GM19025 (cell line): ENCODE results near the gene TBCD.

Source experiments
- ATAC-seq: cut with Tn5 transposase; IDR thresholded peaks from one replicate; pipeline ENCODE4 v1.9.1; 2021; ENCODE audit warnings: mild to moderate bottlenecking, low read depth, moderate library complexity; ENCODE audit not compliant: unreplicated experiment

TBCD gene

DNA sequence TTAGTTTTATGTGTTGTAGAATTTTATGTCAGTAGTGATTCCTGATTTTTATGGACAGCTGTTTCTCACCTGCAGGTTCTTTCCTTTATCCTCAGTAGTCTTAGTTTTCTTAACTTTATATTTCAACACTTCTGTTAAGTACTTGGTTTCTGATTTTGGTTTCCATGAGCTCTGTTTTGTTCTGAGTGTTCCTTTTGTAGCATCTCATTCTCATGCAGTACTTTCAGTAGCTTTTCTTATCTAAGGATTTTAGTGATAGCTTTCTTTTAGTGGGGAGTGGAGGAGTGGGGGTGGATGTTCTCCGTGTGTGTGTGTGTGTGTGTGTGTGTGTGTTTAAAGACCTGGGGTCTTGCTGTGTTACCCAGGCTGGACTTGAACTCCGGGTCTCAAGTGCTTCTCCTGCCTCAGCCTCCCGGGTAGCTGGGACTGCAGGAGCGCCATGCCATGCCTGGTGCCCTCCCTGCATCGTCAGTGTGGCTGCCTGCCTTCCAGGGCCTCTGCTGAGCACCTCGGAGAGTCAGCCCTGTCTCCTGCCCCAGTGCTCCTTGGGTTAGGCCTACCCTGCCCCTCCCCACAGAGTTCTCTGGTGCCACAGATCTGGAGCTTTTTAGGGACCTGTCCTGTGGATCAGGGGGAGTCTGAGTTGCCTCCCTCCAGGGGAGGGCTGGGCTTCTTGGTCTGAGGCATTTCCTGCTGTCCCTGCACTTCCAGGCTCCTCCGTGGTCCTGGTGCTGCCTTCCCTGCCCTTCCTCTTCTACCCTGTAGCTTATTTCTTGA lies 92.2 kb downstream of the TBCD start:
- ATAC-seq: no peak

- ATAC-seq: no peak
Observed at GRCh38 chr17:82844796-82845162, 92.9 kb downstream of the TBCD start.

GRCh38 chr17:82845163-82845807 lies 93.4 kb downstream of the TBCD start:
- ATAC-seq: no peak

GRCh38 chr17:82846061-82846691 lies 94.3 kb downstream of the TBCD start:
- no peak for ATAC-seq

DNA sequence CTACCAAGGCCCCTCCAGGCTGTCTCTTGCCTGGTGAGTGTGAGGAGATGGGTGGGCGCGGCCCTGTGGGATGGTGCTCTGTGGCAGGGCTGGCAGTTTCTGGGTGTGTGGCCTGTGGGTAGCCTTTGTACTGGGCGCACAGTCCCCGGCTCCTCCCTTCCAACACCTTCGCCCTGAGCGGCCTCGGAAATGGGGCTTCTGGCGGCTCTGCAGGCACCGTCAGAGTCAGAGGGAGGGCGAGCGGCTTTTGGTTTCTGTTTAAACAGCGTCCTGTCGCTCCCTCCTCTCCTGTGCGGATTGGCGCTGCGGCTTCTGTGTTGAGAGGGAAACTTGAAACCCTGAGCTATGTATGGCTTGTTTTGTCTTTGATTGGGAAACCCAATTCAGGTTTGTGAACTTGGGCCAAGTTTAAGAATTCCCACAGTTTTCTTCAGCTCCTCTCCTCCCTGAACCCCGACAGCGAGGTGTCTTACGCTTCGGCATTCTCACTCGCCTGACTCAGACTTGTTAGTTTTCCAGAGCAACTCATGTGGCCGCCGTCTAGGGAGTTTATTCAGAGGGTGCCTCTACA lies 96.2 kb downstream of the TBCD start:
- ATAC-seq: no peak

DNA sequence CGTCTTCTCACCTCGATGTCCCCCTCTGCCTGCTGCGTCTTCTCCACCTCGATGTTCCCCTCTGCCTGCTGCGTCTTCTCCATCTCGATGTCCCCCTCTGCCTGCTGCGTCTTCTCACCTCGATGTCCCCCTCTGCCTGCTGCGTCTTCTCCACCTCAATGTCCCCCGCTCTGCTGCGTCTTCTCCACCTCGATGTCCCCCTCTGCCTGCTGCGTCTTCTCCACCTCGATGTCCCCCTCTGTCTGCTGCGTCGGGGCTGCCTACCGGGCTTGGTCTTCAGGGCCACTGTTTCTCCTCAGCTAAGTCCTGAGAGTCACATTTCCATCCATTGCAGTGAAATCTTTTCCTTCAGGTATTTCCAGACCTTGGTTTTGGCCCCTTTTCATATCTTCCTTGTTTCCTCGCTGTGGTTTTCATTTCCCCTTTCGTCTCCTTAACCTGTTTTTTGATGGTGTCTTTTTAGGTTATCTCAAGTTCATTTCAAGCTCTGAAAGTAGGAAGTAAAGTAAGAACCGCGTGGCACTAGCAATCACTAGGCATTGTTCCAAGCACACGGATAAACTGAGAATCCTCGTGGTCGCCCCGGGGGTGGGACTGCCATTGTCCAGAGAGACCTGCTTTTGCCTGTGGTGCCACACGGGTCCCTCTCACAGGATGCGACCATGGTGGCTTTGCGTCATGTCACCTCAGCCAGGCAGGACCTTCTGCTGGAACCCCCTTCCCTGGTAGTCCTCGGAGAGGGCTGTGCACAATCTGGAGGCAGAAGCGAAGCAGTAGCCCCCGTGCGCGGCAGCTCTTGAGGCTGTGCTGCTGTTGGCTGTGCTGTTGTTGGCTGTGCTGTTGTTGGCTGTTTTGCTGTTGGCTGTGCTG lies 97.4 kb downstream of the TBCD start:
- ATAC-seq: no peak

GRCh38 chr17:82851381-82851780 lies 99.5 kb downstream of the TBCD start:
- ATAC-seq: no peak

DNA sequence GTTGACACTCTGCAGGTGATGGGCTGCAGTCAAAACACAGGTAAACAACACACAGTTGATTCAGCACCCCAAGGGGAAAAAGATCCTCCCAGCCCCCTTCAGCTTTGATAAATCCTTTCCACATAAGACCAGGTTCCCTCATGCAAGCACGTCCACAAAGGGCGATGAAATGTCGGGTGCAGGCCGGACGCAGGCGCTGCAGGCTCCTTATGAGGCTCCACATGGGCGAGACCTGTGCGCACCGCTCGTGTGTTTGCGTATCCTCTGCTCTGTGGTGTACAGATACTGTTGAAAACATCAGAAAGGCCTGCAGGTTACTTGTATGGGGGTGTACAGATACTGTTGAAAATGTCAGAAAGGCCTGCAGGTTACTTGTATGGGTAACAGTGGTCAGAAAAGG lies 102.4 kb downstream of the TBCD start:
- no peak for ATAC-seq

DNA sequence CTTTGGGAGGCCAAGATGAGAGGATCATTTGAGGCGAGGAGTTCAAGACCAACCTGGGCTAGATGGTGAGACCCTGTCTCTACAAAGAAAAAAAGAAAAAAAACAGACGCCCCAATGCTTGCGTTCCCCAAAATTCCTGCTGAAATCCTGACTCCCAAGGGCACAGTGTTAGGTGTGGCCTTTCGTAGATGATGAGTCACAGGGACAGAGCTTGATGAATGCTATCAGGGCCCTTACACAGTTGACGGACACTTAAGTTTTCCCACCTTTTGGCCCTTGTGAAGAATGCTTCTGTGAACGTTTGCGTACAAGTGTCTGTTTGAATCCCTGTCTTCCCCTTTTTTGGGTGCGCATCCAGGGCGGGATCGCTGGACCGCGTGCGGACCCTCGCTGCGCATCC lies 104.5 kb downstream of the TBCD start:
- no peak for ATAC-seq

- no peak for ATAC-seq
Observed at GRCh38 chr17:82858376-82859126, 106.7 kb downstream of the TBCD start.

DNA sequence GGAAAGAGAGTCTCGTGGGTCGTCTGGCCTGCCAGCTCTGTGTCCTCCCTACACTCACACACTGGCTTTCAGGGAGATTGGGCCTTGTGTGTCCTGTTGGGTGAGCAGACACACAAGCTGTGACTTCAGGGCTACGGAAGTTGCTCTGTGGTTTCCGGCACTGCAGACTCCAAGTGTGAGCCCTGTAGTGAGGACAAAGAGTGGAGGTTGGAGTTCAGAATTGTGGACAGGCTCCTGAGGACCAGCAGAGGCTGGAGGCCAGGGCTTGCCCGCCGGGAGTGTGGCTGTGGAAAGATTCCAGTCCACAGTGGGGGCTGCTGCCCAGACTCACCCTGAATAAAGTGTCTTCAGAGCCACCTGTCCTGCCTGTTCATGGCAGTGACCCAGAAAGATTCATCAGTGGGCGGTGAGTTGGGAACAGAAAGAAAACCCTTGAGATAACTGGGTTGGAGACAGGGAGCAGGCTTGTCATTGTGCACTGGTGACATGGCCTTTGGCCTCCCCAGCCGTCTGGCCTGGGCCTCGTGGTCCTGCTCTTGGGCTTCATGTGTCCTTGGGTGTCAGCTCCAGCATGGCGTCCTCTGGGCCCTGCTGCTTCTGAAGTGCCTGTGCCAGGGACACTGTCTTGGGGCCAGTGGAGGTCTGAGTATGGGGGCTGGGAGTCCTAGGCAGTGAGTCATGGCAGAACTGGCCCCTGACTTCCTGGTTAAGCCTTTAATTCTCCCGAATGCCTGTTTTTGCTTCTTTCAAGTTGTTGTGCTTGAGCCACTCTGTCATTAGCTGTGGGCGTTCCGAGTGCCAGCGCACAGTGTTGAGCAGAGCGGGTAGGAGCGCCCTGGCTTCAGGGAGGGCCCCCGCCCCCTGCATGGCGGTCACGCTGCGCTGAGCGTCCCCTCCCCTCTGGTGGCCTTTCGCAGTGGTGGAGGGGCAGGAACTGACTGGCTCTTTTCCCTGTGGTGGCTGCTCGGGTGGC lies 107.9 kb downstream of the TBCD start:
- ATAC-seq: no peak

DNA sequence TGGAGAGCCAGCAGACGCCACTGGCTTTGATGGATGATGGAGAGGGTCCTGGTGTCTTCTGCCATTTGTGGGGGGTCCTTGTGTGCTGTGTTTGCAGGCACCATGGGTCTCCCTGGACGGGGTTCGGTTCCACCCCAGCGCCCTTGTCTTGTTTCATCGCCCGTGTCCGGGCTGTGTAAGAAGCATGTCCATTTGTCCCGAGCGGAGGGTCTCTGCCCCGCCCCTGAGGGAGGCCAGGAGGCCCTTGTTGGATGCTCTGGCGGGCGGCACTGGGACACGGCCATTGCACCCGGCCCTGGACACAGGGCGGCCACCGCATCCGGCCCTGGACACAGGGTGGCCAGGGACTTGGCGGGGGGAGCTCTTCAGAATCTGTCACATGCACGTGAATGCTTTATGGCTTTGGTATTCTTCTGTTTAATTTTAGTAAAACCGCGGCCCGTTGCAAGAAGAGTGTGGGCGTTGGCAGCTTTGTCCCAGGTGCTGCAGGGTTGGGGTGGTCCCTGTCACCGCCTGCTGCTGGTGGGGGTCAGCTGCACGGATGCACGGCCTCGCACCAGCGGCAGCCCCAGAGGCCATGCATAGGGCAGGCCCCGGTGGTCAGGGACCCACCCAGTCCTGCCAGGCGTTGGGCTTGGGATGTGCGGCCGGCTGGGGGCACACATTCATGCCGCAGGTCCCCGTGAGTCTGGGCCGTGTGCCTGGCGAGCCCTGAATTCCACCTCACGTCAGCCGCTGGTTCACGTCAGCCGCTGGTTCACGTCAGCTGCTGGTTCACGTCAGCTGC lies 108.9 kb downstream of the TBCD start:
- ATAC-seq: no peak

- no peak for ATAC-seq
Observed at GRCh38 chr17:82861393-82861775, 109.5 kb downstream of the TBCD start.

DNA sequence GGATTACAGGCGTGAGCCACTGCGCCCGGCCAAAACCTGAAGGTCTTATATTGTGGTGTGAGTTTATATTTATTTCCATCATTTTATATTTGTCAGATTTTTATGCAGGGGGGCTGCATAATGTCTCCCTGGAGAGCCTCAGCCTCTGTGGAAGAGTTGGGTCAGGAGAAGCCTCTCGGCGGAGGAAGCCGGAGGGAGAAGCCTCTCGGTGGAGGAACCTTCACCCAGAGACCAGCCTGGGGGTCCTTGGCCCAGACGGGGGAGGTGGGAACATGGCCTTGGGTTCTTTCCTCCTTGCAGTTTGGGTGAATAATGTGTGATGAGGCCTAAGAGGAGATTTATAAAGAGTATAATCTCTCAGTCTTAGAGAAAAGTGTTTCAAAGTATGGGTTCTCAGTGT lies 110.3 kb downstream of the TBCD start:
- ATAC-seq: no peak

GRCh38 chr17:82862737-82863382 lies 111.0 kb downstream of the TBCD start:
- ATAC-seq: no peak

DNA sequence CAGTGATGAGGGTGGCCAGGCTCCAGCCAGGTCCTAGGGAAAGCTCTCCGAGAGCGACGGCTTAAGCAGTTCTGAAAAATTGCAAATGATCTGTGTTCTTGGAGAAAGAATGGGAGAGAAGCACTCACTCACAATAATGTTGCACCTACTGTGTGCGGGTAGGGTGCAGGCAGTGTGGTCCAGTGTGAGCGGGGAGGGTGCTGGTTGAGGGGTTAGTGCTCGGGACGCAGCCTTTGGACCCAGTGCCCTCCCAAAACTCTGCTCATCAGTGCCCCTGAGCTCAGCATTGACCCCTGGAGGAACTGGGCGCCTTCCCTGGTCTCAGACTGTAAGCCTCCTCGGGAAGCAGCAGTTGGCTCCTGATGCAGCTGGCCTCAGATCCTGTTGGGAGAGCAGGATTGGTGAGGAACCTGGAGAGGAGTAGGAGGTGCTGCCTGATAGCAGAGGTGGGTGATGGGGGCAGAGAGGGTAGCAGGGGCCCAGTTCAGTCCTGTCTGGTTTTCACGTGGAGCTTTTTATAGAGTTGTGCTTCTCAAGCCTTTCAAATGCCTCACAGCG lies 111.6 kb downstream of the TBCD start:
- no peak for ATAC-seq
